Panc1 (cell line): ENCODE measurements around the gene PCYT2. TPM values are rescaled to one million over a fixed set of nuclear protein-coding genes. Genes with fewer than 3 reads are reported as not detected.

Experiments
- ATAC-seq: fragments of 200-7000 bp; cut with Tn5 transposase; 2 replicates; pipeline ENCODE4 v1.9.1; 2020; ENCODE audit warnings: mild to moderate bottlenecking, moderate library complexity
- BruUV-seq: library from RNA; stranded (reverse); fragments of 400-500 nt; replicated peaks from 2 replicates; lab custom pipeline; 2021; lab: Mats Ljungman, UMichigan
- CTCF ChIA-PET: fragments of 300-600 bp; sonication (Branson Sonifier 250); formaldehyde crosslinking; loops from one replicate; lab custom pipeline; 2022; ENCODE audit warnings: antibody characterized with exemption; lab: Charles Lee
- POLR2A ChIA-PET: fragments of 300-600 bp; sonication (Branson Sonifier 250); formaldehyde crosslinking; loops from one replicate; lab custom pipeline; 2022; ENCODE audit warnings: antibody characterized with exemption; lab: Charles Lee
- DNase-seq: peaks from one replicate; pipeline ENCODE4 v3.0.0-alpha.2; 2010; ENCODE audit warnings: low read depth, low spot score
- H3K27ac ChIP-seq: 2 replicates; pipeline ENCODE4 v1.5.1; 2011; ENCODE audit warnings: mild to moderate bottlenecking, low read length, inconsistent platforms
- H3K27me3 ChIP-seq: fragments of 200-500 bp; sonication (Bioruptor generic); 2 replicates; pipeline ENCODE4 v1.6.0; 2014; ENCODE audit warnings: low read length, inconsistent platforms; ENCODE audit not compliant: control insufficient read depth, insufficient read depth
- H3K36me3 ChIP-seq: fragments of 200-500 bp; sonication (Bioruptor generic); 2 replicates; pipeline ENCODE4 v1.5.1; 2014; ENCODE audit warnings: inconsistent platforms, mild to moderate bottlenecking, low read length, moderate library complexity; ENCODE audit not compliant: control insufficient read depth, insufficient read depth
- H3K4me1 ChIP-seq: 2 replicates; pipeline ENCODE4 v1.5.1; 2011; ENCODE audit warnings: inconsistent platforms, mild to moderate bottlenecking, low read length, moderate library complexity; ENCODE audit not compliant: control insufficient read depth, insufficient read depth
- H3K4me3 ChIP-seq, 2 experiments: 2 replicates each; pipeline ENCODE4 v1.5.1; 2011 to 2012; ENCODE audit warnings: low read depth in 2 of 2, low read length in 2 of 2, mild to moderate bottlenecking in 2 of 2, inconsistent platforms in 1 of 2, moderate library complexity in 1 of 2
- H3K9me3 ChIP-seq: fragments of 200-500 bp; sonication (Bioruptor generic); 2 replicates; pipeline ENCODE4 v1.5.1; 2014; ENCODE audit warnings: low read depth, mild to moderate bottlenecking, inconsistent platforms, low read length, moderate library complexity; ENCODE audit not compliant: control insufficient read depth, insufficient read depth
- POLR2AphosphoS5 ChIP-seq: IDR thresholded peaks from 2 replicates; pipeline ENCODE4 v1.6.1; 2012; ENCODE audit warnings: mild to moderate bottlenecking, low read depth, low read length, moderate library complexity
- SIN3A ChIP-seq: IDR thresholded peaks from 2 replicates; pipeline ENCODE4 v1.6.1; 2012; ENCODE audit warnings: low read depth, mild to moderate bottlenecking, low read length, moderate library complexity, borderline replicate concordance; ENCODE audit not compliant: insufficient read depth
- TCF7L2 ChIP-seq: IDR thresholded peaks from 2 replicates; pipeline ENCODE4 v1.6.1; 2011; ENCODE audit warnings: mild to moderate bottlenecking, low read depth, low read length, inconsistent platforms
- in situ Hi-C: cut with HindIII; loops from 2 replicates; pipeline ENCODE4 v1.10.0; 2016; ENCODE audit warnings: low sequenced_read_pairs, low pct_unique_long_range_greater_than_20kb
- intact Hi-C: fragments of 100-400 bp; cut with micrococcal nuclease; formaldehyde crosslinking; loops from one replicate; pipeline ENCODE4 v1.10.0; 2022; ENCODE audit not compliant: unreplicated experiment
- total RNA-seq: library from RNA; stranded (reverse); gene quantifications from one replicate; pipeline ENCODE4 v1.2.1, GENCODE V29; 2021; ENCODE audit not compliant: unreplicated experiment
- TF ChIP-seq, protein P1 (sequence below), 2 experiments: IDR thresholded peaks; 2 replicates each; pipeline ENCODE4 v1.6.1; 2011 to 2012; ENCODE audit warnings: low read depth in 2 of 2, control low read depth in 1 of 2, low read length in 1 of 2, mild to moderate bottlenecking in 1 of 2, moderate library complexity in 1 of 2; ENCODE audit not compliant: insufficient read depth in 1 of 2
- TF ChIP-seq, protein P2 (sequence below): fragments of 450-650 bp; IDR thresholded peaks from 2 replicates; pipeline ENCODE4 v1.5.1; 2017; ENCODE audit warnings: mild to moderate bottlenecking

The PCYT2 gene
- total RNA-seq, 1 experiment from 2014 or later = 91.2 TPM

DNA sequence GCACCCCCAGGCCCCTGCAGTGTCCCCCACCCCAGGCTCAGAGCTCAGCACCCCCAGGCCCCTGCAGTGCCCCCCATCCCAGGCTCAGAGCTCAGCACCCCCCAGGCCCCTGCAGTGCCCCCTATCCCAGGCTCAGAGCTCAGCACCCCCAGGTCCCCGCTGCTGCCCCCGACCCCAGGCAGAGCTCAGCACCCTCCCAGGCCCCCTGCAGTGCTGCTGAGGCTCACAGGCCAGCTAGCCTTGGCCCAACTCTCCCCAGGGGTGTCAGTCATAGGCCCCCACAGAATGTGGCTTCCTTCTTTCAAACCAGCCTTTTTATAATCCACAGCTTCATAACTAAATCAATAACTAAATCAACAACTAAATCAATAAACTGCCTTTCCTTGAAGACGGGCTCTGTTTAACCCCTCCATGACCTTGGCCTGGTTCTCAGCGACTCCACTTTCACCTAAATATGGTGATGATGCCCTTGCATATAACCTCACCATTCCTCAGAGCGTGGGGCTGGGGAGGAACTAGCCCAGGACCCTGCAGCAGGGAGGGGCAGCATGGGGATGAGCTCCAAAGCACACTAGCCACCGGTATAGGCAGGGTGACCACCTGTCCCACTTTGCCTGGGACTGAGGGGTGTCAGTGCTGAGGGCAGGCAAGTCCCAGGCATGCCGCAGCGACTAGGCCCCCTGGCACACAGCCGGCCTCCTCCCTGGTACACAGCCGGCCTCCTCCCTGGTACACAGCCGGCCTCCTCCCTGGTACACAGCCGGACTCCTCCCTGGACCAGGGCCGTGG is 44.8 kb upstream of the PCYT2 start:
- no peak overlapping the region for H3K4me3 ChIP-seq
- H3K27me3 ChIP-seq = no peaks in the 10 kb centered on the region; the same call in 1 of the 2 replicates
- no TSS peak for BruUV-seq
- DNase-seq (no peak), ATAC-seq (no peak)
- intact Hi-C loops = no loop called here
- no peak overlapping the region for H3K27ac ChIP-seq
- in situ Hi-C loops = no loop called here
- H3K36me3 ChIP-seq = peaks cover 5% of the 10 kb centered on the region; the same call in 1 of the 2 replicates
- peaks cover 6% of the 10 kb centered on the region for H3K4me1 ChIP-seq
- ChIA-PET POLR2A (interaction anchor here (0.6 to 0.7 kb wide), 2 partner anchors 10 to 21 kb away, joined by 3 to 5 read pairs; no protein-coding TSS in a partner anchor), CTCF (interaction anchor here (0.6 kb wide), 1 partner anchor 245 kb away, joined by 3 read pairs; no protein-coding TSS in a partner anchor)
- TF ChIP-seq, protein P1, sequence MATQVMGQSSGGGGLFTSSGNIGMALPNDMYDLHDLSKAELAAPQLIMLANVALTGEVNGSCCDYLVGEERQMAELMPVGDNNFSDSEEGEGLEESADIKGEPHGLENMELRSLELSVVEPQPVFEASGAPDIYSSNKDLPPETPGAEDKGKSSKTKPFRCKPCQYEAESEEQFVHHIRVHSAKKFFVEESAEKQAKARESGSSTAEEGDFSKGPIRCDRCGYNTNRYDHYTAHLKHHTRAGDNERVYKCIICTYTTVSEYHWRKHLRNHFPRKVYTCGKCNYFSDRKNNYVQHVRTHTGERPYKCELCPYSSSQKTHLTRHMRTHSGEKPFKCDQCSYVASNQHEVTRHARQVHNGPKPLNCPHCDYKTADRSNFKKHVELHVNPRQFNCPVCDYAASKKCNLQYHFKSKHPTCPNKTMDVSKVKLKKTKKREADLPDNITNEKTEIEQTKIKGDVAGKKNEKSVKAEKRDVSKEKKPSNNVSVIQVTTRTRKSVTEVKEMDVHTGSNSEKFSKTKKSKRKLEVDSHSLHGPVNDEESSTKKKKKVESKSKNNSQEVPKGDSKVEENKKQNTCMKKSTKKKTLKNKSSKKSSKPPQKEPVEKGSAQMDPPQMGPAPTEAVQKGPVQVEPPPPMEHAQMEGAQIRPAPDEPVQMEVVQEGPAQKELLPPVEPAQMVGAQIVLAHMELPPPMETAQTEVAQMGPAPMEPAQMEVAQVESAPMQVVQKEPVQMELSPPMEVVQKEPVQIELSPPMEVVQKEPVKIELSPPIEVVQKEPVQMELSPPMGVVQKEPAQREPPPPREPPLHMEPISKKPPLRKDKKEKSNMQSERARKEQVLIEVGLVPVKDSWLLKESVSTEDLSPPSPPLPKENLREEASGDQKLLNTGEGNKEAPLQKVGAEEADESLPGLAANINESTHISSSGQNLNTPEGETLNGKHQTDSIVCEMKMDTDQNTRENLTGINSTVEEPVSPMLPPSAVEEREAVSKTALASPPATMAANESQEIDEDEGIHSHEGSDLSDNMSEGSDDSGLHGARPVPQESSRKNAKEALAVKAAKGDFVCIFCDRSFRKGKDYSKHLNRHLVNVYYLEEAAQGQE (IDR thresholded peaks at IDR 0.05; ENCODE audit: insufficient read depth in 1 of 2, low read depth in 2 of 2, low read length in 1 of 2) = no peak
- TF ChIP-seq TCF7L2 (no peak), POLR2AphosphoS5 (no peak), SIN3A (no peak)
- TF ChIP-seq, protein P2, sequence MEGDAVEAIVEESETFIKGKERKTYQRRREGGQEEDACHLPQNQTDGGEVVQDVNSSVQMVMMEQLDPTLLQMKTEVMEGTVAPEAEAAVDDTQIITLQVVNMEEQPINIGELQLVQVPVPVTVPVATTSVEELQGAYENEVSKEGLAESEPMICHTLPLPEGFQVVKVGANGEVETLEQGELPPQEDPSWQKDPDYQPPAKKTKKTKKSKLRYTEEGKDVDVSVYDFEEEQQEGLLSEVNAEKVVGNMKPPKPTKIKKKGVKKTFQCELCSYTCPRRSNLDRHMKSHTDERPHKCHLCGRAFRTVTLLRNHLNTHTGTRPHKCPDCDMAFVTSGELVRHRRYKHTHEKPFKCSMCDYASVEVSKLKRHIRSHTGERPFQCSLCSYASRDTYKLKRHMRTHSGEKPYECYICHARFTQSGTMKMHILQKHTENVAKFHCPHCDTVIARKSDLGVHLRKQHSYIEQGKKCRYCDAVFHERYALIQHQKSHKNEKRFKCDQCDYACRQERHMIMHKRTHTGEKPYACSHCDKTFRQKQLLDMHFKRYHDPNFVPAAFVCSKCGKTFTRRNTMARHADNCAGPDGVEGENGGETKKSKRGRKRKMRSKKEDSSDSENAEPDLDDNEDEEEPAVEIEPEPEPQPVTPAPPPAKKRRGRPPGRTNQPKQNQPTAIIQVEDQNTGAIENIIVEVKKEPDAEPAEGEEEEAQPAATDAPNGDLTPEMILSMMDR = no peak
- H3K9me3 ChIP-seq = no peaks in the 10 kb centered on the region

DNA sequence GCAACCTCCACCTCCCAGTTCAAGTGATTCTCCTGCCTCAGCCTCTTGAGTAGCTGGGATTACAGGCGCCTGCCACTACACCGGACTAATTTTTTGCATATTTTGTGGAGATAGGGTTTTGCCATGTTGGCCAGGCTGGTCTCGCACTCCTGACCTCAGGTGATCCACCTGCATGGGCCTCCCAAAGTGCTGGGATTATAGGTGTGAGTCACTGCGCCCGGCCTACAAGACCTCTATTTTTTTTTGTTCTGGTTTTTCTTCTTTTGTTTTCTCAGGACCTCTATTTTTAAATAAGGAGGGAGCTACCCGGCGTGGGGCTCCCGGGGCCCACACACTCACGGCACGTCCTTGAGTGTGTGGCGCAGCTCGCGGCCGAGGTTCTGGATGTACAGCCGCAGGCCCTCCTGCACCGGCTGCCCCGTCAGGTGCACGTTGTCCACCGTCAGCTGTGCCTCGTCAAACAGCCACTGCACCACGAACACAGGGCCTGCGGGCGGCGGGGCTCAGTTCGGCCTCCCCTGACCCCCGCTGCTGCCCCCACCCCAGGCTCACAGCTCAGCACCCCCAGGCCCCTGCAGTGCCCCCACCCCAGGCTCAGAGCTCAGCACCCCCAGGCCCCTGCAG is 44.0 kb upstream of the PCYT2 start:
- intact Hi-C loops = no loop called here
- Histone ChIP-seq H3K27me3 (no peaks in the 10 kb centered on the region; the same call in 1 of the 2 replicates), H3K4me1 (peaks cover 6% of the 10 kb centered on the region), H3K9me3 (no peaks in the 10 kb centered on the region), H3K27ac (no peak overlapping the region), H3K36me3 (peaks cover 2% of the 10 kb centered on the region; the same call in 1 of the 2 replicates), H3K4me3 (no peak overlapping the region)
- ATAC-seq (no peak), DNase-seq (no peak)
- TF ChIP-seq, protein P2 = no peak
- TF ChIP-seq SIN3A = no peak
- TF ChIP-seq, protein P1 (IDR thresholded peaks at IDR 0.05; ENCODE audit: insufficient read depth in 1 of 2, low read depth in 2 of 2, low read length in 1 of 2) = no peak
- no peak for TF ChIP-seq POLR2AphosphoS5
- no peak for TF ChIP-seq TCF7L2
- POLR2A ChIA-PET = interaction anchor here (0.6 to 0.9 kb wide), 3 partner anchors 9 to 21 kb away, joined by 3 to 5 read pairs (median 5); no protein-coding TSS in a partner anchor
- BruUV-seq = no TSS peak
- CTCF ChIA-PET = interaction anchor here (0.5 to 0.7 kb wide), 2 partner anchors 27 to 729 kb away, joined by 4 to 6 read pairs; partner anchors contain the start of gene MAFG
- in situ Hi-C loops = no loop called here
